ENCODE data around the gene SUPT3H. TPM values are rescaled to one million over a fixed set of nuclear protein-coding genes. Genes with fewer than 3 reads are reported as not detected.

SUPT3H gene
- total and polyA plus RNA-seq, 2 of the 13 experiments (the other 11 are each of a cell fraction or from before 2014, with no cell fraction given): 11.9 to 36.1 TPM

- in situ Hi-C loops (cut with HindIII; ENCODE audit: extremely low pct_ligation_motif_present, low pct_unique_long_range_greater_than_20kb) (no loop called here), intact Hi-C loops (cut with micrococcal nuclease; ENCODE audit: unreplicated experiment) (no loop called here)
- no peak overlapping the region for H2AFZ ChIP-seq (ENCODE audit: low read length)
- no peak overlapping the region for H3K4me3 ChIP-seq (replicated peaks in 1 of 3; ENCODE audit: insufficient read depth in 1 of 3, low read depth in 2 of 3, low read length in 3 of 3)
- H3K4me1 ChIP-seq (ENCODE audit: insufficient read depth, low read length): no peaks in the 10 kb centered on the region
- FAIRE-seq (no peak), ATAC-seq (no peak), DNase-seq (ENCODE audit: low spot score) (no peak)
- no peaks in the 10 kb centered on the region; a peak in 1 of 5 replicates for H3K36me3 ChIP-seq (replicated peaks in 1 of 2; ENCODE audit: control insufficient read depth in 1 of 2, insufficient read depth in 2 of 2, low read length in 2 of 2)
- H3K79me2 ChIP-seq (ENCODE audit: insufficient read depth, low read length): no peaks in the 10 kb centered on the region
- H3K9ac ChIP-seq (ENCODE audit: insufficient read depth, low read depth, low read length): no peak overlapping the region
- no peaks in the 10 kb centered on the region for H3K9me3 ChIP-seq (ENCODE audit: low read length)
- no TSS peak for BruUV-seq (replicated peaks)
- no peaks in the 10 kb centered on the region for H4K20me1 ChIP-seq (ENCODE audit: insufficient read depth, low read length)
- no peaks in the 10 kb centered on the region for H3K27me3 ChIP-seq (ENCODE audit: control insufficient read depth in 1 of 2, insufficient read depth in 2 of 2, low read length in 2 of 2)
- CTCF ChIA-PET (ENCODE audit: low intra/inter-chr PET ratio, low total read pairs): no interaction called here
- POLR2A ChIA-PET: interaction anchor here (1.2 kb wide), 1 partner anchor 553 kb away, joined by 3 read pairs; the partner anchor contains the start of gene SUPT3H
- H3K4me2 ChIP-seq (ENCODE audit: low read depth, low read length): no peak overlapping the region
- TF ChIP-seq ZMAT3 (CRISPR knock-in tag; conservative IDR thresholded peaks at IDR 0.05) (no peak), AKNA (CRISPR knock-in tag; IDR thresholded peaks at IDR 0.05; ENCODE audit: borderline replicate concordance) (no peak), ATM (IDR thresholded peaks at IDR 0.05; ENCODE audit: borderline replicate concordance) (no peak), IKZF5 (CRISPR knock-in tag; IDR thresholded peaks at IDR 0.05) (no peak), NR2F6 (IDR thresholded peaks at IDR 0.05) (no peak), NR2F6 (CRISPR knock-in tag; IDR thresholded peaks at IDR 0.05) (no peak), NFIB (CRISPR knock-in tag; IDR thresholded peaks at IDR 0.05; ENCODE audit: borderline replicate concordance) (no peak), ZNF224 (CRISPR knock-in tag; IDR thresholded peaks at IDR 0.05) (no peak), HIVEP1 (CRISPR knock-in tag; IDR thresholded peaks at IDR 0.05) (no peak), NR2F1 (CRISPR knock-in tag; IDR thresholded peaks at IDR 0.05) (no peak)
- H3K27ac ChIP-seq (ENCODE audit: extremely low read length, insufficient read depth, low read length): no peak overlapping the region
Observed at GRCh38 chr6:44824567-44824966, 553.2 kb downstream of the SUPT3H start.

Data from HepG2 (cell line).